Epidermal melanocyte (primary cell): ENCODE measurements around the gene ZNF567.

ENCODE experiments used
- DNase-seq: peaks from one replicate; pipeline ENCODE4 v3.0.0; 2011; ENCODE audit warnings: low spot score; ENCODE audit not compliant: insufficient read length

The ZNF567 gene

DNA sequence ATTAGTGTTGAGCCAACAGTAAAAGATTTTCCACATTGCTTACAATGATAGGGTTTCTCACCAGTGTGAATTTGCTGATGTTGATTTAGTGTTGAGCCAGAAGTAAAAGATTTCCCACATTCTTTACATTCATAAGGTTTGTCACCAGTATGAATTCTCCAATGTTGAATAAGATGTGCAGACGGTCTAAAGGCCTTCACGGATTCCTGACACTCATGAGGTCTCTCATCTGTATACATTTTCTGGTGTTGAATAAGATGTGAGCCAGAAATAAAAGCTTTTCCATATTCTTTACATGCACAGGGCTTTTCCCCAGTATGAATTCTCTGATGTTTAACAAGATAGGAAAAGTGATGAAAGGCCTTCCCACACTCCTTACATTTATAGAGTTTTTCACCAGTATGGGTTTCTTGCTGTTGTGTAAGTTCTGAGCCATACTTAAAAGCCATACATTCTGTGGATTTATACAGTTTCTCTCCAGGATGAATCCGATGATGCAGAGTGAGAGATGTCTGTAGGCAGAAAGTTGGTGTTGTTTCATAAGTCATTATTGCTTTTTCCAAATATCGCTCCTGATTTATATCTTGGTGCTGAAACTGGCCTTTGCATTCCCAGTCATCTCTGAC, 62.8 kb downstream of the ZNF567 start:
- no peak for DNase-seq
